H9 (cell line): Measurements from ENCODE around the gene PKNOX2. TPM values are rescaled to one million over a fixed set of nuclear protein-coding genes. Genes with fewer than 3 reads are reported as not detected.

Source experiments
- DNase-seq: peaks from one replicate; pipeline ENCODE4 v3.0.0-alpha.2; 2017
- H2AFZ ChIP-seq: one replicate; pipeline ENCODE4 v1.6.1; 2013; ENCODE audit warnings: mild to moderate bottlenecking, low read length, control low read depth, moderate library complexity
- H2AK5ac ChIP-seq: 2 replicates; pipeline ENCODE4 v1.6.1; 2013; ENCODE audit warnings: low read length, control low read depth, mixed read lengths; ENCODE audit not compliant: insufficient read length
- H2BK120ac ChIP-seq: one replicate; pipeline ENCODE4 v1.6.1; 2013; ENCODE audit warnings: low read depth, mild to moderate bottlenecking, low read length, control low read depth, inconsistent platforms; ENCODE audit not compliant: poor library complexity, severe bottlenecking
- H2BK12ac ChIP-seq: 2 replicates; pipeline ENCODE4 v1.6.1; 2013; ENCODE audit warnings: low read length, control low read depth, mixed read lengths, low read depth; ENCODE audit not compliant: insufficient read length
- H2BK15ac ChIP-seq: 2 replicates; pipeline ENCODE4 v1.6.1; 2013; ENCODE audit warnings: low read depth, low read length, control low read depth
- H2BK20ac ChIP-seq: one replicate; pipeline ENCODE4 v1.6.1; 2013; ENCODE audit warnings: low read depth, mild to moderate bottlenecking, low read length, control low read depth, inconsistent platforms; ENCODE audit not compliant: poor library complexity, severe bottlenecking
- H2BK5ac ChIP-seq: 2 replicates; pipeline ENCODE4 v1.6.1; 2013; ENCODE audit warnings: low read length, control low read depth, mixed read lengths; ENCODE audit not compliant: insufficient read length
- H3K14ac ChIP-seq: 2 replicates; pipeline ENCODE4 v1.6.1; 2013; ENCODE audit warnings: low read length, control low read depth; ENCODE audit not compliant: insufficient read depth
- H3K18ac ChIP-seq: 2 replicates; pipeline ENCODE4 v1.6.1; 2013; ENCODE audit warnings: low read depth, mild to moderate bottlenecking, mixed read lengths, low read length, control low read depth; ENCODE audit not compliant: insufficient read length
- H3K23ac ChIP-seq: 2 replicates; pipeline ENCODE4 v1.6.1; 2013; ENCODE audit warnings: low read length, control low read depth, mixed read lengths, low read depth; ENCODE audit not compliant: insufficient read length
- H3K23me2 ChIP-seq: 2 replicates; pipeline ENCODE4 v1.6.1; 2013; ENCODE audit warnings: low read depth, mild to moderate bottlenecking, mixed read lengths, low read length, control low read depth; ENCODE audit not compliant: insufficient read length, poor library complexity, severe bottlenecking
- H3K27ac ChIP-seq: 2 replicates; pipeline ENCODE4 v1.5.1; 2013; ENCODE audit warnings: low read length, control low read depth, mixed read lengths, low read depth; ENCODE audit not compliant: insufficient read length
- H3K27me3 ChIP-seq: 2 replicates; pipeline ENCODE4 v1.6.1; 2013; ENCODE audit warnings: low read length, control low read depth, inconsistent platforms; ENCODE audit not compliant: insufficient read depth
- H3K4ac ChIP-seq: 2 replicates; pipeline ENCODE4 v1.6.1; 2013; ENCODE audit warnings: low read depth, mild to moderate bottlenecking, control low read depth, inconsistent platforms, low read length, moderate library complexity
- H3K4me1 ChIP-seq: 2 replicates; pipeline ENCODE4 v1.6.1; 2013; ENCODE audit warnings: low read length, control low read depth, inconsistent platforms; ENCODE audit not compliant: insufficient read depth
- H3K4me2 ChIP-seq: 2 replicates; pipeline ENCODE4 v1.6.1; 2013; ENCODE audit warnings: low read length, control low read depth, mixed read lengths; ENCODE audit not compliant: insufficient read length, insufficient read depth
- H3K56ac ChIP-seq: 2 replicates; pipeline ENCODE4 v1.6.1; 2013; ENCODE audit warnings: low read depth, mild to moderate bottlenecking, mixed read lengths, low read length, control low read depth; ENCODE audit not compliant: insufficient read length
- H3K79me1 ChIP-seq: 2 replicates; pipeline ENCODE4 v1.6.1; 2013; ENCODE audit warnings: low read depth, mild to moderate bottlenecking, moderate library complexity, low read length, control low read depth, inconsistent platforms; ENCODE audit not compliant: insufficient read depth, poor library complexity, severe bottlenecking
- H3K79me2 ChIP-seq: 2 replicates; pipeline ENCODE4 v1.6.1; 2013; ENCODE audit warnings: low read length, control low read depth, inconsistent platforms; ENCODE audit not compliant: insufficient read depth
- H3K9ac ChIP-seq: 2 replicates; pipeline ENCODE4 v1.6.1; 2013; ENCODE audit warnings: low read length, control low read depth, mixed read lengths; ENCODE audit not compliant: insufficient read length; ENCODE audit errors: extremely low read depth
- H3K9me3 ChIP-seq: one replicate; pipeline ENCODE4 v1.6.1; 2013; ENCODE audit warnings: low read depth, low read length, inconsistent platforms; ENCODE audit not compliant: control insufficient read depth
- H3T11ph ChIP-seq: one replicate; pipeline ENCODE4 v1.6.1; 2013; ENCODE audit warnings: mild to moderate bottlenecking, low read length, control low read depth, inconsistent platforms
- H4K20me1 ChIP-seq: one replicate; pipeline ENCODE4 v1.6.1; 2013; ENCODE audit not compliant: control insufficient read depth, insufficient read length, insufficient read depth
- H4K5ac ChIP-seq: 2 replicates; pipeline ENCODE4 v1.6.1; 2013; ENCODE audit warnings: low read depth, mild to moderate bottlenecking, mixed read lengths, low read length, control low read depth; ENCODE audit not compliant: insufficient read length
- H4K8ac ChIP-seq: replicated peaks from 2 replicates; pipeline ENCODE4 v1.6.1; 2013; ENCODE audit warnings: low read length, control low read depth, mixed read lengths, low read depth; ENCODE audit not compliant: insufficient read length
- H4K91ac ChIP-seq: 2 replicates; pipeline ENCODE4 v1.6.1; 2013; ENCODE audit warnings: low read depth, mild to moderate bottlenecking, moderate library complexity, mixed read lengths, low read length, control low read depth; ENCODE audit not compliant: insufficient read length
- H3K27ac Mint-ChIP-seq, 3 experiments: 2 replicates in 2 of 3; 3 replicates in 1 of 3; pipeline ENCODE4 v1.8.0; 2020 to 2021; ENCODE audit warnings: mixed read lengths in 3 of 3, mild to moderate bottlenecking in 1 of 3, moderate library complexity in 1 of 3
- H3K27me3 Mint-ChIP-seq: 2 replicates; pipeline ENCODE4 v1.8.0; 2021; ENCODE audit warnings: low read depth, mild to moderate bottlenecking, moderate library complexity, mixed read lengths
- H3K36me3 Mint-ChIP-seq, 3 experiments: 2 replicates in 2 of 3; 3 replicates in 1 of 3; pipeline ENCODE4 v1.8.0; 2020 to 2021; ENCODE audit warnings: low read depth in 3 of 3, mixed read lengths in 3 of 3; ENCODE audit not compliant: insufficient read depth in 1 of 3
- H3K4me1 Mint-ChIP-seq, 2 experiments: 2 replicates each; pipeline ENCODE4 v1.8.0; 2020; ENCODE audit warnings: mixed read lengths in 2 of 2
- H3K4me3 Mint-ChIP-seq, 2 experiments: 2 replicates in 1 of 2; 3 replicates in 1 of 2; pipeline ENCODE4 v1.8.0; 2020 to 2021; ENCODE audit warnings: mild to moderate bottlenecking in 2 of 2, mixed read lengths in 2 of 2, moderate library complexity in 1 of 2
- H3K9me3 Mint-ChIP-seq, 2 experiments: 2 replicates in 1 of 2; 3 replicates in 1 of 2; pipeline ENCODE4 v1.8.0; 2020; ENCODE audit warnings: mild to moderate bottlenecking in 2 of 2, mixed read lengths in 2 of 2, moderate library complexity in 1 of 2
- WGBS: extraction: QIAGEN DNeasy Blood & Tissue Kit; methylation state at CpG from one replicate; pipeline ENCODE4 v1.1.7; 2013; ENCODE audit warnings: missing lambda C conversion rate, low lambda C conversion rate, mixed read lengths; ENCODE audit not compliant: insufficient read length; ENCODE audit errors: extremely low coverage; 5-methylcytosine and 5-hydroxymethylcytosine counted together
- total RNA-seq: library from RNA; stranded (reverse); gene quantifications from 2 replicates; pipeline ENCODE4 v1.2.1, GENCODE V29; 2021
- TF ChIP-seq, protein P1 (sequence below): fragments of 200-600 bp; sonication (generic); conservative IDR thresholded peaks from 3 replicates; pipeline ENCODE4 v1.8.0; 2021; ENCODE audit warnings: antibody characterized with exemption, mild to moderate bottlenecking

Gene PKNOX2
- total RNA-seq, 1 experiment from 2014 or later, result 1.3 TPM

DNA sequence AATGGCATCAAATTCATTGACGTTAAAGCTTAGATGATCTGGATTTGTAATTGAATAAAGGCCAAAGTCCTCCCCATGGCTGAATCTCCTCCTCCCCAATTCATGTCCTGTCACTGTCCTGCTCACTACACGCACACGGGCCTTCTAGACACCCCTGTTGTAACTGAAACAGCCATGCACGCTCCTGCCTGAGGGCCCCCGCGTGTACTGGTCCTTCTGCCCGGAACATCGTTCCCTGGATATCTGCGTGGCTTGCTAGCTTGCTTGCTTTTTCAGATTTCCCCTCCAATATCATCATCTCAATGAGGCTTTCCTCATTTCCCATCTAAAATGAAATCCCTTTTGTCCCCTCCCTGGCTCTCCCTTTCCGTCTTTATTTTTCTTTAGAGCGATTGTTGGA is 15.3 kb downstream of the PKNOX2 start:
- no peaks in the 10 kb centered on the region for H3K23me2 ChIP-seq
- no peaks in the 10 kb centered on the region for H3K27me3 ChIP-seq
- Mint-ChIP-seq H3K4me1 (peaks cover 43 to 55% of the 10 kb centered on the region in 2 experiments), H3K27ac (peak overlapping the region in 2 of 3 experiments; percentile 5 to 8; a peak in 1 of 7 replicates), H3K9me3 (no peaks in the 10 kb centered on the region), H3K4me3 (no peak overlapping the region), H3K27me3 (peaks cover 41% of the 10 kb centered on the region), H3K36me3 (no peaks in the 10 kb centered on the region)
- H3K4me2 ChIP-seq, result no peak overlapping the region
- peaks cover 2% of the 10 kb centered on the region; the same call in 1 of the 2 replicates for H3K4me1 ChIP-seq
- no peak overlapping the region for H3K14ac ChIP-seq
- H3K18ac ChIP-seq, result no peak overlapping the region
- H4K20me1 ChIP-seq, result no peaks in the 10 kb centered on the region
- no peak overlapping the region for H2AK5ac ChIP-seq
- H3K79me2 ChIP-seq, result no peaks in the 10 kb centered on the region
- H2BK15ac ChIP-seq, result no peak overlapping the region
- no peak overlapping the region for H4K5ac ChIP-seq
- no peak overlapping the region for H3K9ac ChIP-seq
- H3K79me1 ChIP-seq, result no peaks in the 10 kb centered on the region
- no peak overlapping the region for H3K56ac ChIP-seq
- no peak overlapping the region for H3T11ph ChIP-seq
- H2BK12ac ChIP-seq, result no peak overlapping the region
- H3K9me3 ChIP-seq, result no peaks in the 10 kb centered on the region
- H3K23ac ChIP-seq, result no peak overlapping the region
- no peak overlapping the region for H2BK20ac ChIP-seq
- no peak overlapping the region for H2AFZ ChIP-seq
- no peak overlapping the region for H4K91ac ChIP-seq
- TF ChIP-seq, protein P1, sequence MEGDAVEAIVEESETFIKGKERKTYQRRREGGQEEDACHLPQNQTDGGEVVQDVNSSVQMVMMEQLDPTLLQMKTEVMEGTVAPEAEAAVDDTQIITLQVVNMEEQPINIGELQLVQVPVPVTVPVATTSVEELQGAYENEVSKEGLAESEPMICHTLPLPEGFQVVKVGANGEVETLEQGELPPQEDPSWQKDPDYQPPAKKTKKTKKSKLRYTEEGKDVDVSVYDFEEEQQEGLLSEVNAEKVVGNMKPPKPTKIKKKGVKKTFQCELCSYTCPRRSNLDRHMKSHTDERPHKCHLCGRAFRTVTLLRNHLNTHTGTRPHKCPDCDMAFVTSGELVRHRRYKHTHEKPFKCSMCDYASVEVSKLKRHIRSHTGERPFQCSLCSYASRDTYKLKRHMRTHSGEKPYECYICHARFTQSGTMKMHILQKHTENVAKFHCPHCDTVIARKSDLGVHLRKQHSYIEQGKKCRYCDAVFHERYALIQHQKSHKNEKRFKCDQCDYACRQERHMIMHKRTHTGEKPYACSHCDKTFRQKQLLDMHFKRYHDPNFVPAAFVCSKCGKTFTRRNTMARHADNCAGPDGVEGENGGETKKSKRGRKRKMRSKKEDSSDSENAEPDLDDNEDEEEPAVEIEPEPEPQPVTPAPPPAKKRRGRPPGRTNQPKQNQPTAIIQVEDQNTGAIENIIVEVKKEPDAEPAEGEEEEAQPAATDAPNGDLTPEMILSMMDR, result no peak
- no peak overlapping the region for H3K27ac ChIP-seq
- no CpG with 5 or more reads among the region's 11 CpGs for WGBS
- H4K8ac ChIP-seq, result no peak overlapping the region
- H2BK5ac ChIP-seq, result no peak overlapping the region
- no peak overlapping the region for H3K4ac ChIP-seq
- no peak for DNase-seq
- no peak overlapping the region for H2BK120ac ChIP-seq
